Activated naive CD8-positive, alpha-beta T cell treated with anti-CD3 and anti-CD28 coated beads, Interleukin-2, amount 10 ng/mL, durations not matched to agents 7 days and 5 days (primary cell): ENCODE measurements around the gene DOCK6. TPM values are rescaled to one million over a fixed set of nuclear protein-coding genes. Genes with fewer than 3 reads are reported as not detected.

Experiments
- ATAC-seq: fragments of 150-1000 bp; cut with Tn5 transposase; one replicate; pipeline ENCODE4 v1.10.0; 2021; ENCODE audit warnings: low read depth, moderate library complexity
- POLR2A ChIA-PET: fragments of 350-600 bp; sonication (Branson Sonifier 250); formaldehyde crosslinking; loops from one replicate; lab custom pipeline; 2021; ENCODE audit warnings: antibody characterized with exemption; lab: Charles Lee
- DNase-seq: peaks from one replicate; pipeline ENCODE4 v3.0.0; 2021
- H3K27ac Mint-ChIP-seq: one replicate; pipeline ENCODE4 v1.8.0; 2022; ENCODE audit warnings: mild to moderate bottlenecking, mixed read lengths
- H3K27me3 Mint-ChIP-seq: one replicate; pipeline ENCODE4 v1.8.0; 2022; ENCODE audit warnings: mild to moderate bottlenecking, moderate library complexity, mixed read lengths
- H3K36me3 Mint-ChIP-seq: one replicate; pipeline ENCODE4 v1.8.0; 2021; ENCODE audit warnings: mild to moderate bottlenecking, mixed read lengths
- H3K4me1 Mint-ChIP-seq: one replicate; pipeline ENCODE4 v1.8.0; 2021; ENCODE audit warnings: mixed read lengths
- H3K4me3 Mint-ChIP-seq: one replicate; pipeline ENCODE4 v1.8.0; 2022; ENCODE audit warnings: mild to moderate bottlenecking, moderate library complexity, mixed read lengths
- H3K9me3 Mint-ChIP-seq: one replicate; pipeline ENCODE4 v1.8.0; 2021; ENCODE audit warnings: mixed read lengths
- total RNA-seq, 2 experiments: library from RNA; stranded (reverse); gene quantifications; one replicate each; pipeline ENCODE4 v1.2.3, GENCODE V29; 2021

The DOCK6 gene, protein sequence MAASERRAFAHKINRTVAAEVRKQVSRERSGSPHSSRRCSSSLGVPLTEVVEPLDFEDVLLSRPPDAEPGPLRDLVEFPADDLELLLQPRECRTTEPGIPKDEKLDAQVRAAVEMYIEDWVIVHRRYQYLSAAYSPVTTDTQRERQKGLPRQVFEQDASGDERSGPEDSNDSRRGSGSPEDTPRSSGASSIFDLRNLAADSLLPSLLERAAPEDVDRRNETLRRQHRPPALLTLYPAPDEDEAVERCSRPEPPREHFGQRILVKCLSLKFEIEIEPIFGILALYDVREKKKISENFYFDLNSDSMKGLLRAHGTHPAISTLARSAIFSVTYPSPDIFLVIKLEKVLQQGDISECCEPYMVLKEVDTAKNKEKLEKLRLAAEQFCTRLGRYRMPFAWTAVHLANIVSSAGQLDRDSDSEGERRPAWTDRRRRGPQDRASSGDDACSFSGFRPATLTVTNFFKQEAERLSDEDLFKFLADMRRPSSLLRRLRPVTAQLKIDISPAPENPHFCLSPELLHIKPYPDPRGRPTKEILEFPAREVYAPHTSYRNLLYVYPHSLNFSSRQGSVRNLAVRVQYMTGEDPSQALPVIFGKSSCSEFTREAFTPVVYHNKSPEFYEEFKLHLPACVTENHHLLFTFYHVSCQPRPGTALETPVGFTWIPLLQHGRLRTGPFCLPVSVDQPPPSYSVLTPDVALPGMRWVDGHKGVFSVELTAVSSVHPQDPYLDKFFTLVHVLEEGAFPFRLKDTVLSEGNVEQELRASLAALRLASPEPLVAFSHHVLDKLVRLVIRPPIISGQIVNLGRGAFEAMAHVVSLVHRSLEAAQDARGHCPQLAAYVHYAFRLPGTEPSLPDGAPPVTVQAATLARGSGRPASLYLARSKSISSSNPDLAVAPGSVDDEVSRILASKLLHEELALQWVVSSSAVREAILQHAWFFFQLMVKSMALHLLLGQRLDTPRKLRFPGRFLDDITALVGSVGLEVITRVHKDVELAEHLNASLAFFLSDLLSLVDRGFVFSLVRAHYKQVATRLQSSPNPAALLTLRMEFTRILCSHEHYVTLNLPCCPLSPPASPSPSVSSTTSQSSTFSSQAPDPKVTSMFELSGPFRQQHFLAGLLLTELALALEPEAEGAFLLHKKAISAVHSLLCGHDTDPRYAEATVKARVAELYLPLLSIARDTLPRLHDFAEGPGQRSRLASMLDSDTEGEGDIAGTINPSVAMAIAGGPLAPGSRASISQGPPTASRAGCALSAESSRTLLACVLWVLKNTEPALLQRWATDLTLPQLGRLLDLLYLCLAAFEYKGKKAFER (N-terminal part only)
- total RNA-seq, result under 1 TPM; 0.43 to 0.72 TPM

DNA sequence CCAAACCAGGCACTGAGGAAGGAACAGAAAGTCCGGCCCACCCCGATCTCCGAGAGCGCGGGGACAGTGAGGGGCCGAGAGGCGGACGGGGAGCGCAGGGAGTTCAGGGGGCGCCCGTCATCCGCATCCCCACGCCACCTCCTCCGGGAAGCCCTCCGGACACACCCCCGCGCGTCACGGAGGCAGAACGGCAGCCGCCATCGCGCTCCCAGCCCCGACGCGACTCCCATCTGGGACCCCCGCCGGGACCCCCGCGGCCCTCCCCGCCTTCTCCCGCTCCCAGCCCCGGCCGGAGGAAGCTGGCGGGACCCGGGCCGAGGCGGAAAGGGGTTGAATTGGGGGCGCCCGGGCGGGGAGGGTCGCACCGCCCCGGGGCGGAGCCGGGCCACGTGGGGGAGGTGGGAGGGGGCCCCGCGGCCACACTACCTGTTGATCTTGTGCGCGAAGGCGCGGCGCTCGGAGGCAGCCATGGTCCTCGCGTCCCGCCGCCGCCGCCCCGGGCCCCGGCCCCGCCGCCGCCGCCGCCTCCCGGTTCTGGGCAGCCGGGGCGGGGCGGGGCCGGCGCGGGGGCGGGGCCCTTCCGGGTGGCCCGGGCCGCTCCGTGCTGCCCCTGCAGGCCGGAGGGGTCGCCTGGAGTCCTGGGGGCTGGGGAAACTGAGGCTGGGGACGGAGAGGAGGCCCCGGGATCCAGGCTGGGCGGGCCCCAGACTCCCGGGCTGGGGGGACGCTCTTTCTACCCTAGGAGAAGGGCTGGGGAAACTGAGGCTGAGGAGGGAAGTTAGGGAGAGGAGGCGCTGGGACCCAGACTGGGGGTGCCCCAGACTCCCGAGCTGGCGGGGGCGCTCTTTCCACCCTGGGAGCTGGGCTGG, at the start of gene DOCK6:
DOCK6 (minus strand) TSS at position 554 of the 869 bp plus-strand sequence; CDS start at position 470, 84 bp downstream.
- POLR2A ChIA-PET, result no interaction called here
- peak; percentile 51 for DNase-seq
- Mint-ChIP-seq H3K4me3 (peak within 1 kb of the TSS; percentile 69), H3K36me3 (no peaks in the 10 kb centered on the region), H3K4me1 (peaks cover 1% of the 10 kb centered on the region), H3K27me3 (peaks cover 56% of the 10 kb centered on the region), H3K27ac (no peak within 1 kb of the TSS), H3K9me3 (no peaks in the 10 kb centered on the region)
- ATAC-seq, result peak; percentile 62

DNA sequence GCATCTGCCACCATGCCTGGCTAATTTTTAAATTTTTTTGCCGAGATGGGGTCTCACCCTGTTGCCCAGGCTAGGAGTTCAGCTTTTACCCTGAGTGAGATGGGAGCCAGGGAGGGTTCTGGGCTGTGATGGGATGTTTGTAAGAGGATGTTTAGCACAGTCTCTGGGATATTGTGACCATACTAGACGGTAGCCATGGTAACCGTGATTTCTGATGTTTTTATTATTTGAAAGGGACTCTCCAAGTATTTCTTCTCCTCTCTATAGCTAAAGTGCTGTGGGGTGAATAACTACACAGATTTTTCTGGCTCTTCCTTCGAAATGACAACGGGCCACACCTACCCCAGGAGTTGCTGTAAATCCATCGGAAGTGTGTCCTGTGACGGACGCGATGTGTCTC, 44.0 kb upstream of the DOCK6 start:
- no peak for ATAC-seq
- H3K4me1 Mint-ChIP-seq, result no peaks in the 10 kb centered on the region
- H3K36me3 Mint-ChIP-seq, result no peaks in the 10 kb centered on the region
- H3K4me3 Mint-ChIP-seq, result no peak overlapping the region
- no peaks in the 10 kb centered on the region for H3K9me3 Mint-ChIP-seq
- no peak for DNase-seq
- peaks cover 8% of the 10 kb centered on the region for H3K27me3 Mint-ChIP-seq
- POLR2A ChIA-PET, result no interaction called here
- H3K27ac Mint-ChIP-seq, result no peak overlapping the region

DNA sequence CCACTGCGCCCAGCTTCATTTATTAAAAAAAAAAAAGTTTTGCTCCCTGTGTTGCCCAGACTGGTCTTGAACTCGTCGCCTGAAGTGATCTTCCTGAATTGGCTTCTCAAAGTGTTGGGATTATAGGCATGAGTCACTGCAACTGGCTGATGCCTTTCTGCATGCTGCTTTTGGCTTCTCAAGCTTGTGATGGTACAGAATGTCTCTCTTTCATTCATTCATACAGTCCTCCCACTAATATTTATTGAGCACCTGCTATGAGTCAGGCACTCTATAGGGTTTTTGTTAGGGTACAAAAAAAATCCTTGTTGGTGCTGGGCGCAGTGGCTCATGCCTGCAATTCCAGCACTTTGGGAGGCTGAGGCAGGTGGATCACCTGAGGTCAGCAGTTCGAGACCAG, 42.6 kb upstream of the DOCK6 start:
- Mint-ChIP-seq H3K27ac (no peak overlapping the region), H3K9me3 (no peaks in the 10 kb centered on the region), H3K4me1 (no peaks in the 10 kb centered on the region), H3K36me3 (no peaks in the 10 kb centered on the region), H3K4me3 (no peak overlapping the region), H3K27me3 (peaks cover 8% of the 10 kb centered on the region)
- DNase-seq, result no peak
- no peak for ATAC-seq
- POLR2A ChIA-PET, result interaction anchor here (1.0 kb wide), 1 partner anchor 19 kb away, joined by 3 read pairs; no protein-coding TSS in a partner anchor

DNA sequence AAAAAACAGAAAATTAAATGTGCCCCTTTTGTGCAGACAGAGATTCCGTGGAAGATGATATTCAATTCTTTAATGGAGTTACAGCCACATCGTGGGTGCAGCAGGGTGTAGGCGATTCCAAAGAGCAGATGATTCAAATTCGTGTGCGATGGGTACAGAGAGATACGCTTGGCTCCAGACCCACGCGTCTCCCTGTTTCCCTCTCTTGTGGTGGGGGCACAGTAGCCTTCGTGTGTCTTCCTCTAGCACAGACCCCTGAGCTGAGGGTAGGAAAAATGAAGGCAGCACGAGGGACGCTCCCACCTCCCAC, 38.4 kb upstream of the DOCK6 start:
- no peaks in the 10 kb centered on the region for H3K36me3 Mint-ChIP-seq
- DNase-seq (no peak), ATAC-seq (no peak)
- POLR2A ChIA-PET, result no interaction called here
- H3K4me1 Mint-ChIP-seq, result no peaks in the 10 kb centered on the region
- H3K27ac Mint-ChIP-seq, result no peak overlapping the region
- no peak overlapping the region for H3K4me3 Mint-ChIP-seq
- peaks cover 10% of the 10 kb centered on the region for H3K27me3 Mint-ChIP-seq
- no peaks in the 10 kb centered on the region for H3K9me3 Mint-ChIP-seq

DNA sequence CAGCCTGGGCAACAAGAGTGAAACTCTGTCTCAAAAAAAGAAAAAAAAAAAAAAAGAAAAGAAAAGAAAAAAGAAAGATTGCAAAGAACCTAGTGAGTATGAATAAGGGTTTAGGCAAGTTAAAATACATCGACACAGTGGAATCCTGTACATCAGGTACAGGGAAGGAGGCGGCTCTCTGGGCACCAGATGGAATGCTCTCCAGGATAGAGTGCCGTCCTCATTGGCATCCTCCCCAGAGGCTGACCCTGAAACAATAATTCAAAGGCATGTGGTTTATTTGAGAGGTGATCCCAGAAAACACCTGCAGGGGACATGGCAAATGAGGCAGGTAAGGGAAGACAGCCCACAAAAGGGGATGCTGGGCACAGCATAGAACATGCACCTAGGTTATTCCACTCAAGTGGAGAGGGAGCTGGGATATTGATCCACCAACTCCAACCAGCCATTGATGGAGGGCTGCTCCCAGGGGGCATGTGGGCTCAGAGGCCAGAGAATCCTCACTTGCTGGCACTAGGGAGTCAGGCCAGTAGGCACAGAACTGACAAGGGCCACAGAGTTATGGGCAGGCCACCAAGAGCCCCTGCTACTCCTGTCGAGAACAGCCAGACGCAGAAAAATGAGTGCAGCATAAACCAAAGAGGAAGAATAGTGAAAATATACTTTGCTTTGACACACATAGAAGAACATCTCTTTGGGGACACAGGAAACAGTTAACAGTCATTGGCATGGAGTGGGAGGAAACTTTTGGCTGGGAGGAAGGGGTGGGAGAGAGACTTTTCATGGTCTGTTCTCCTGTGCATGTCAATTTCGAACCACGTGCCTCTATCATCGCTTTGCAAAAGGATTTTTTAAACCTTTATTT, 37.9 kb upstream of the DOCK6 start:
- ATAC-seq (no peak), DNase-seq (no peak)
- no peaks in the 10 kb centered on the region for H3K4me1 Mint-ChIP-seq
- H3K4me3 Mint-ChIP-seq, result no peak overlapping the region
- H3K27me3 Mint-ChIP-seq, result peaks cover 10% of the 10 kb centered on the region
- no peak overlapping the region for H3K27ac Mint-ChIP-seq
- POLR2A ChIA-PET, result no interaction called here
- H3K36me3 Mint-ChIP-seq, result no peaks in the 10 kb centered on the region
- H3K9me3 Mint-ChIP-seq, result no peaks in the 10 kb centered on the region

DNA sequence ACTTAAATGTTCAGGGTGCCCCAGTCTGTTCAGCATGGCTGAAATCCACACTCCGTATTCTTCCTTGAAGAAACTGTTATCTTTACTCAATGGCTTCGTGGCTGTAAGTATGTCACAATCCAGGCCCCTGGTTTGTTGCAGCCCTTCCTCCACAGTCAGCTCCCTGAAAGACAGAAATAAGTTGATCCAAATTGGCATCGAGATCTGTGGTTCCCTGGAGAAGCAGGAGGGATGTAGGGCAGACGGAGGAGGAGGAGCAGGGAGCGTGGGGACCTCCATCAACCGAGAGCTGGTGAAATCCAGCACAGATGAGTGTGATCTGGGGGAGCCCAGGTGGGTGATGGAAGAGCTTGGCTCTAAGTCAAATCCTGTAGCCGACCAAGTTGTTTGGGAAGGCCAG, 33.9 kb upstream of the DOCK6 start:
- H3K36me3 Mint-ChIP-seq, result no peaks in the 10 kb centered on the region
- H3K4me3 Mint-ChIP-seq, result no peak overlapping the region
- DNase-seq (no peak), ATAC-seq (no peak)
- H3K27me3 Mint-ChIP-seq, result peaks cover 32% of the 10 kb centered on the region
- peaks cover 6% of the 10 kb centered on the region for H3K4me1 Mint-ChIP-seq
- no peaks in the 10 kb centered on the region for H3K9me3 Mint-ChIP-seq
- POLR2A ChIA-PET, result no interaction called here
- H3K27ac Mint-ChIP-seq, result no peak overlapping the region

DNA sequence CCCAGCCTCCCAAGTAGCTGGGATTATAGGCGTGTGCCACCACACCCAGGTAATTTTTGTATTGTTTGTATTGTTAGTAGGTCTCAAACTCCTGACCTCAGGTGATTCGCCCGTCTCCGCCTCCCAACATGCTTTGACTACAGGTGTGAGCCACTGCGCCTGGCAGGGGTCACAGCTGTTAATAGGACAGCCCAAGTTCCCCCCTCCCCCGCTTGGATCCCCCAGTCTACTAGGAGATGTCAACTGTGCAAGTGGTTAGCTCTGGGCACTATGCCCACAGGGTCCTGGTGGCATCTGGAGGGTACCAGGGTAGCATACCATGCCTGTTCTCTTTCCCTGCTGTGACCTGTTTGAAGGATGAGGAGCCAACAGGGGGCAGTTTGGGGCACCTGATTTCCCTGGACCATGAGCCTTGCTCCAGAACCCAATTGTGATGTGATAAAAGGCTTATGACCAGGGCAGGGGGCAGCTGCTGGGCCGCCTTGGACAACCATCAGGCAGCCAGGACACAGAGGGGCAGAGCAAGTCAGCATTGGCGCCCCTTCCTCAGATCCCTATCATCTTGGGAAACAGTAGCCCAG, 33.4 kb upstream of the DOCK6 start, which contains the start of gene TSPAN16:
TSPAN16 (plus strand) TSS at position 496 of the 581 bp plus-strand sequence. CDS start 138 bp downstream, outside the sequence.
- no peak within 1 kb of the TSS for H3K4me3 Mint-ChIP-seq
- DNase-seq, result no peak
- no peaks in the 10 kb centered on the region for H3K36me3 Mint-ChIP-seq
- no peak within 1 kb of the TSS for H3K27ac Mint-ChIP-seq
- no peaks in the 10 kb centered on the region for H3K9me3 Mint-ChIP-seq
- POLR2A ChIA-PET, result no interaction called here
- peaks cover 31% of the 10 kb centered on the region for H3K27me3 Mint-ChIP-seq
- H3K4me1 Mint-ChIP-seq, result peaks cover 6% of the 10 kb centered on the region
- no peak for ATAC-seq

DNA sequence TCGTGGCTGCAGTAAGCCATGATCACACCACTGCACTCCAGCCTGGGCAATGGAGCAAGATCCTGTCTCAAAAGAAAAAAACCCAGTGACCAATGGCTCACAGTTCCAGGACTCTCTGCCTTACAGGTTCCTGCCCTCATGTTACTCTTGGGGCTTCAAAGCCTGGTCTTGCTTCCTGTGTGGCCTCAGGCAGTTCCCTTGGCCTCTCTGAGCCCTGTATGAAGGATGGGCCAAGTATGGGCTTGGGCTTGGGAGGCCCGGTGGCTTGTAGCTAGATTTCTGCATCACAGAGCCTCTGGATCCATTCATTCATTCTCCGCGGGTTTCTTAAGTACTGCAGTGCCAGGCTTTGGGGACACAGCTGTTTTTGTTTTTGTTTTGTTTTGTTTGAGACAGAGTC, 32.9 kb upstream of the DOCK6 start:
- POLR2A ChIA-PET, result no interaction called here
- no peak for DNase-seq
- Mint-ChIP-seq H3K27me3 (peaks cover 36% of the 10 kb centered on the region), H3K9me3 (no peaks in the 10 kb centered on the region), H3K4me1 (peaks cover 6% of the 10 kb centered on the region), H3K27ac (no peak overlapping the region), H3K36me3 (no peaks in the 10 kb centered on the region), H3K4me3 (no peak overlapping the region)
- ATAC-seq, result no peak

DNA sequence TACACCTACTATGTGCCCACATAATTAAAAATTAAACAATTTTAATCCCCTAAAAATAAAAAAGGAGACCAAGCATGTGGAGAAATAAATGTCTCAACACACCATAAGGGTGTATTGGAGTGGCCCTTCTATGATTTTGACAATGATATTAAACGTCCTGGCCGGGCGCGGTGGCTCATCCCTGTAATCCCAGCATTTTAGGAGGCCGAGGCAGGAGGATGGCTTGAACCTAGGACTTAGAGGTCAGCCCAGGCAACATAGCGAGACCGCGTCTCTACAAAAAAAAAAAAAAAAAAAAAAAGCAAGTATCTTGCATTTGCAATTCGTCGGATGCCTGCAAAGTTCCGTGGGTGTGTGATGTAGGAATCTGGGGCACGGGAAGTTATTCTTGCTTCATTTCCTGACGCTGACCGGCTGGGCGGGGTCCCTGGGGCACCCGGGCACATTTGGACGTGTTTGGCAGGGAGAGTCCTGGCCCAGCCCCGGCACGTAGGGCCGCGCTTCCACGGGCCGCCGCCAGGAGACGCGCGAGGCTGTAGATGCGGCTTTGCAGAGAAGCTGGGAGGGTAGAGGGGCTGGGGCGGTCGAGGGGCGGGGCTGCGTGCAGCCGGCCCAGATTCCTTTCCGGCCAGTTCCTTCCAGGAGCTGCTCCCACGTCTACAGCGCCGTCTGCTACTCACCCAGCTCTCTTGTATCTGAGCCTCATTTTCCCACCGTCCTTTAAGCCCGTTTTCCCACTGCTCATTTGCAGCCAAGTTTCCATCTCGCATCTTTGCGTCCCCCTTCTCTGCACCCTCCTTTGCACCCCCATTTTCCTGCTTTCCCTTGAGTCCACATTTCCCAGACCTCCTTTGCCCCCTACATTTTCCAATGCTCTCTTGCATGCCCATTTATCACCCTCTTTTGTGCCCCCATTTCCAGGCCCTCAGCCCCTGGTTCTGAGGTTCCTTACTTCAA, 31.4 kb upstream of the DOCK6 start:
- ATAC-seq (peak; percentile 94), DNase-seq (peak; percentile 90)
- Mint-ChIP-seq H3K9me3 (no peaks in the 10 kb centered on the region), H3K36me3 (no peaks in the 10 kb centered on the region), H3K4me3 (peak overlapping the region; percentile 74), H3K27me3 (peaks cover 46% of the 10 kb centered on the region), H3K27ac (no peak overlapping the region), H3K4me1 (peaks cover 6% of the 10 kb centered on the region)
- POLR2A ChIA-PET, result interaction anchor here (0.7 to 1.1 kb wide), 3 partner anchors 81 to 188 kb away, joined by 5 to 8 read pairs (median 6); partner anchors contain the start of gene SWSAP1

DNA sequence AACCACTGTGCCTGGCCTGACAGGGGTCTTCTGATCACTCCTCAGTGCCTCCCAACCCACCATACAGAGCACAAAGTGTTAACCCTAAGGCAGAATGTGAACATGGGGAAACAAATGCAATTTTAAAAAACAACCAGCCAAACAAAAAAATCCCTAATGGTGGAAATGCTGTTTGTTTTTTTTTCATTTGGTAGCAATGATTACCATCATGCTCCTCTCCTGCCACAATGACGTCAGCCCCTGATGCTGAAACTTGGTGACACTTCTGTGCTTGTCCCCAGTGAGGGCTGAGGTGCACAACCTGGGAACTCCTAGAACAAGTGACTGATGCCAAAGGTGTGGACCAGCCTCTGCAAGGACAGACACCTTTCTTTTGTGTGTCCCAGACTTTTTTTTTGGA, 29.7 kb upstream of the DOCK6 start:
- peaks cover 8% of the 10 kb centered on the region for H3K4me1 Mint-ChIP-seq
- H3K36me3 Mint-ChIP-seq, result no peaks in the 10 kb centered on the region
- no peak for ATAC-seq
- no peaks in the 10 kb centered on the region for H3K9me3 Mint-ChIP-seq
- POLR2A ChIA-PET, result interaction anchor here (0.6 kb wide), 1 partner anchor 89 kb away, joined by 3 read pairs; no protein-coding TSS in a partner anchor
- H3K27ac Mint-ChIP-seq, result no peak overlapping the region
- DNase-seq, result no peak
- H3K4me3 Mint-ChIP-seq, result no peak overlapping the region
- H3K27me3 Mint-ChIP-seq, result peaks cover 61% of the 10 kb centered on the region
